RPMI7951 (cell line): Measurements from ENCODE around the gene KIN. TPM values are rescaled to one million over a fixed set of nuclear protein-coding genes. Genes with fewer than 3 reads are reported as not detected.

Experiments
- total RNA-seq: library from RNA; depleted of rRNA; stranded (reverse); fragments of >200 nt; shearing (Covaris generic); gene quantifications from 2 replicates; pipeline ENCODE4 v1.2.3, GENCODE V29; 2014; rRNA removed

Gene KIN
- total RNA-seq, 1 experiment from 2014 or later, result 27.5 TPM

Other genes starting within 250 kb of the KIN start
- gene ITIH5, start 121.0 kb downstream of the KIN start, total RNA-seq, result 7.6 and 7.7 TPM in 2 replicates
- not detected in 2 replicates for gene ITIH2, start 84.7 kb downstream of the KIN start, total RNA-seq
- gene ATP5F1C, start 184 bp upstream of the KIN start, total RNA-seq, result 525 and 547 TPM in 2 replicates
- gene TAF3, start 30.5 kb upstream of the KIN start, total RNA-seq, result 1.6 and 2.5 TPM in 2 replicates